ENCODE measurements around the gene KRT34.

KRT34 gene

GRCh38 chr17:41329279-41329948 lies 52.7 kb downstream of the KRT34 start:
- FAIRE-seq, result no peak

GRCh38 chr17:41328207-41328606 lies 53.9 kb downstream of the KRT34 start:
- no peak for FAIRE-seq
